ENCODE measurements around the gene GFM1. TPM values are rescaled to one million over a fixed set of nuclear protein-coding genes. Genes with fewer than 3 reads are reported as not detected.

Gene GFM1
- total RNA-seq, 1 donor from 2014 or later = 37.2 TPM

- Mint-ChIP-seq H3K4me1 (peaks cover 31% of the 10 kb centered on the region), H3K9me3 (no peaks in the 10 kb centered on the region), H3K27me3 (ENCODE audit: low read depth) (no peaks in the 10 kb centered on the region), H3K4me3 (peak within 1 kb of the TSS; percentile 95), H3K27ac (peak within 1 kb of the TSS; percentile 97), H3K36me3 (peaks cover 5% of the 10 kb centered on the region)
- DNase-seq (ENCODE audit: low spot score in 2 of 2, unreplicated experiment in 2 of 2) = peak; percentile 69 to 88
- TF ChIP-seq, protein P1, sequence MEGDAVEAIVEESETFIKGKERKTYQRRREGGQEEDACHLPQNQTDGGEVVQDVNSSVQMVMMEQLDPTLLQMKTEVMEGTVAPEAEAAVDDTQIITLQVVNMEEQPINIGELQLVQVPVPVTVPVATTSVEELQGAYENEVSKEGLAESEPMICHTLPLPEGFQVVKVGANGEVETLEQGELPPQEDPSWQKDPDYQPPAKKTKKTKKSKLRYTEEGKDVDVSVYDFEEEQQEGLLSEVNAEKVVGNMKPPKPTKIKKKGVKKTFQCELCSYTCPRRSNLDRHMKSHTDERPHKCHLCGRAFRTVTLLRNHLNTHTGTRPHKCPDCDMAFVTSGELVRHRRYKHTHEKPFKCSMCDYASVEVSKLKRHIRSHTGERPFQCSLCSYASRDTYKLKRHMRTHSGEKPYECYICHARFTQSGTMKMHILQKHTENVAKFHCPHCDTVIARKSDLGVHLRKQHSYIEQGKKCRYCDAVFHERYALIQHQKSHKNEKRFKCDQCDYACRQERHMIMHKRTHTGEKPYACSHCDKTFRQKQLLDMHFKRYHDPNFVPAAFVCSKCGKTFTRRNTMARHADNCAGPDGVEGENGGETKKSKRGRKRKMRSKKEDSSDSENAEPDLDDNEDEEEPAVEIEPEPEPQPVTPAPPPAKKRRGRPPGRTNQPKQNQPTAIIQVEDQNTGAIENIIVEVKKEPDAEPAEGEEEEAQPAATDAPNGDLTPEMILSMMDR (IDR thresholded peaks at IDR 0.05; ENCODE audit: unreplicated experiment) = peak; percentile 40
Measured at GRCh38 chr3:158672215-158673176, 28.2 kb downstream of the GFM1 start, which contains the start of gene LXN. Gene LXN (minus strand): TSS chr3:158672648. CDS start chr3:158672478, 170 bp downstream.

GRCh38 chr3:158678687-158679086, 34.4 kb downstream of the GFM1 start:
- TF ChIP-seq, protein P1 (IDR thresholded peaks at IDR 0.05; ENCODE audit: unreplicated experiment) = no peak
- H3K4me1 Mint-ChIP-seq = no peaks in the 10 kb centered on the region
- no peak overlapping the region for H3K4me3 Mint-ChIP-seq
- DNase-seq (ENCODE audit: low spot score in 2 of 2, unreplicated experiment in 2 of 2) = no peak
- no peaks in the 10 kb centered on the region for H3K9me3 Mint-ChIP-seq
- no peak overlapping the region for H3K27ac Mint-ChIP-seq
- H3K36me3 Mint-ChIP-seq = peaks cover 10% of the 10 kb centered on the region
- H3K27me3 Mint-ChIP-seq (ENCODE audit: low read depth) = no peaks in the 10 kb centered on the region

- Mint-ChIP-seq H3K27me3 (ENCODE audit: low read depth) (no peaks in the 10 kb centered on the region), H3K36me3 (peaks cover 10% of the 10 kb centered on the region), H3K9me3 (no peaks in the 10 kb centered on the region), H3K4me1 (no peaks in the 10 kb centered on the region), H3K27ac (no peak overlapping the region), H3K4me3 (no peak overlapping the region)
- DNase-seq (ENCODE audit: low spot score in 2 of 2, unreplicated experiment in 2 of 2) = no peak
- TF ChIP-seq, protein P1 (IDR thresholded peaks at IDR 0.05; ENCODE audit: unreplicated experiment) = no peak
Measured at GRCh38 chr3:158679547-158680000, 35.2 kb downstream of the GFM1 start.

DNA sequence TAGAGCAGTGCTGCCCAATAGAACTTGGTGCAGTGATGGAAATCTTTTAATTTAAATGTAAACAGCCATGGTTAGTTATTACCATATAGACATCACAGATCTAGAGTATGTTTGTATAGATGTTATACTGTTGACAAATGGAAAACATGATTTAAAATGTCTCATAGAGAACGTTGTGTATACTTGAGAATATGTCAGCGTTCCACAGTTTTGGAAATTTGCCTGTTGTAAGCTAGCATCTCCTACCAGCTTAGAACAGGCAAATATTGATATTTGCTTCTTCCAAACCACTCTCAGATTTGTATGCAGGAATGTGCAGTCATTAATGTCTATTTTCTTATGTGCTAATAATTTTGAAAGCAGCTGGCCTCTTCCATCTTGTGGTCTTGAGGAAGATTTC, 36.5 kb downstream of the GFM1 start:
- H3K4me1 Mint-ChIP-seq = no peaks in the 10 kb centered on the region
- H3K9me3 Mint-ChIP-seq = no peaks in the 10 kb centered on the region
- H3K4me3 Mint-ChIP-seq = no peak overlapping the region
- TF ChIP-seq, protein P1 (IDR thresholded peaks at IDR 0.05; ENCODE audit: unreplicated experiment) = no peak
- no peak for DNase-seq (ENCODE audit: low spot score in 2 of 2, unreplicated experiment in 2 of 2)
- no peak overlapping the region for H3K27ac Mint-ChIP-seq
- no peaks in the 10 kb centered on the region for H3K27me3 Mint-ChIP-seq (ENCODE audit: low read depth)
- peaks cover 10% of the 10 kb centered on the region for H3K36me3 Mint-ChIP-seq

GRCh38 chr3:158683230-158683962, 39.1 kb downstream of the GFM1 start:
- Mint-ChIP-seq H3K4me1 (no peaks in the 10 kb centered on the region), H3K27me3 (ENCODE audit: low read depth) (no peaks in the 10 kb centered on the region), H3K27ac (no peak overlapping the region), H3K9me3 (no peaks in the 10 kb centered on the region), H3K4me3 (no peak overlapping the region), H3K36me3 (peaks cover 3% of the 10 kb centered on the region)
- TF ChIP-seq, protein P1 (IDR thresholded peaks at IDR 0.05; ENCODE audit: unreplicated experiment) = no peak
- no peak for DNase-seq (ENCODE audit: low spot score in 2 of 2, unreplicated experiment in 2 of 2)
